H1 (cell line): ENCODE data around the gene USP10. TPM values are rescaled to one million over a fixed set of nuclear protein-coding genes. Genes with fewer than 3 reads are reported as not detected.

Experiments used
- CTCF ChIA-PET: fragments of 300-600 bp; sonication (Branson Sonifier 250); formaldehyde crosslinking; loops from one replicate; lab custom pipeline; 2021; ENCODE audit not compliant: partially characterized antibody; lab: Charles Lee
- POLR2A ChIA-PET: fragments of 300-600 bp; sonication (Branson Sonifier 250); formaldehyde crosslinking; loops from one replicate; lab custom pipeline; 2021; ENCODE audit warnings: inconsistent platforms; ENCODE audit not compliant: partially characterized antibody; lab: Charles Lee
- DNase-seq, 2 experiments: peaks; one replicate each; pipeline versions ENCODE4 v3.0.0 to v3.0.0-alpha.2; 2010 to 2022; ENCODE audit warnings: low spot score in 2 of 2, low read depth in 1 of 2, mixed read lengths in 1 of 2
- FAIRE-seq: peaks from 2 replicates; lab custom pipeline; 2011; peaks lifted over from hg19 to GRCh38; lab: Jason Lieb, UNC
- H2AFZ ChIP-seq: 2 replicates; pipeline ENCODE4 v1.8.1; 2012; ENCODE audit warnings: low read length, inconsistent platforms
- H2AK5ac ChIP-seq: 2 replicates; pipeline ENCODE4 v1.6.1; 2013; ENCODE audit warnings: low read depth, low read length
- H2BK120ac ChIP-seq: replicated peaks from 2 replicates; pipeline ENCODE3; 2013; ENCODE audit warnings: low read depth, low read length, inconsistent platforms
- H2BK12ac ChIP-seq: 2 replicates; pipeline ENCODE4 v1.6.1; 2013; ENCODE audit warnings: low read depth, low read length
- H2BK15ac ChIP-seq: 2 replicates; pipeline ENCODE4 v1.6.1; 2013; ENCODE audit warnings: low read length
- H2BK20ac ChIP-seq: 2 replicates; pipeline ENCODE4 v1.6.1; 2013; ENCODE audit warnings: low read length
- H2BK5ac ChIP-seq: 2 replicates; pipeline ENCODE4 v1.6.1; 2013; ENCODE audit warnings: low read depth, low read length
- H3K14ac ChIP-seq: 2 replicates; pipeline ENCODE4 v1.6.1; 2013; ENCODE audit warnings: inconsistent platforms; ENCODE audit not compliant: insufficient read length
- H3K18ac ChIP-seq: 2 replicates; pipeline ENCODE4 v1.6.1; 2013; ENCODE audit warnings: low read length; ENCODE audit errors: extremely low read depth
- H3K23ac ChIP-seq: 2 replicates; pipeline ENCODE4 v1.6.1; 2013; ENCODE audit warnings: inconsistent platforms; ENCODE audit not compliant: insufficient read length
- H3K23me2 ChIP-seq: 2 replicates; pipeline ENCODE4 v1.6.1; 2013; ENCODE audit warnings: low read depth, low read length
- H3K27ac ChIP-seq: 2 replicates; pipeline ENCODE4 v1.6.1; 2011; ENCODE audit warnings: low read depth, low read length, inconsistent platforms
- H3K27me3 ChIP-seq, 4 experiments: replicated peaks in 1 of 4; 1 replicate in 1 of 4; 2 replicates in 3 of 4; pipeline versions ENCODE4 v1.6.1 to v1.8.1; 2011 to 2013; ENCODE audit warnings: low read length in 3 of 4, mild to moderate bottlenecking in 3 of 4, inconsistent platforms in 2 of 4, mixed read lengths in 2 of 4, moderate library complexity in 1 of 4; ENCODE audit not compliant: control insufficient read depth in 3 of 4, insufficient read depth in 3 of 4; ENCODE audit errors: extremely low read depth in 1 of 4
- H3K36me3 ChIP-seq, 4 experiments: 2 replicates each; pipeline versions ENCODE4 v1.6.1 to v1.8.1; 2011 to 2013; ENCODE audit warnings: mild to moderate bottlenecking in 4 of 4, low read length in 3 of 4, moderate library complexity in 2 of 4, control low read depth in 1 of 4, inconsistent platforms in 1 of 4; ENCODE audit not compliant: insufficient read depth in 4 of 4, control insufficient read depth in 2 of 4
- H3K4ac ChIP-seq: replicated peaks from 2 replicates; pipeline ENCODE3; 2013; ENCODE audit warnings: low read length, low read depth, mixed read lengths, inconsistent platforms; ENCODE audit not compliant: insufficient read length
- H3K4me1 ChIP-seq, 4 experiments: replicated peaks in 1 of 4; 1 replicate in 1 of 4; 2 replicates in 3 of 4; pipeline versions ENCODE4 v1.6.1 to v1.8.1; 2011 to 2013; ENCODE audit warnings: low read length in 3 of 4, inconsistent platforms in 2 of 4, mixed read lengths in 1 of 4; ENCODE audit not compliant: insufficient read depth in 4 of 4, control insufficient read depth in 3 of 4
- H3K4me2 ChIP-seq, 2 experiments: 2 replicates each; pipeline versions ENCODE4 v1.6.1 to v1.8.1; 2011 to 2013; ENCODE audit warnings: low read depth in 2 of 2, low read length in 2 of 2, control low read depth in 1 of 2, inconsistent platforms in 1 of 2, mild to moderate bottlenecking in 1 of 2; ENCODE audit not compliant: insufficient read depth in 1 of 2
- H3K4me3 ChIP-seq, 4 experiments: fragments of 200-600, 300-600 bp in 1 of 4; sonication (generic), shearing (Covaris generic), sonication (Bioruptor Twin) in 1 of 4; 2 replicates each; pipeline versions ENCODE4 v1.5.1 to v1.8.1; 2011 to 2016; ENCODE audit warnings: low read length in 4 of 4, low read depth in 3 of 4, control low read depth in 2 of 4, inconsistent platforms in 2 of 4, mild to moderate bottlenecking in 2 of 4, mixed read lengths in 1 of 4, moderate library complexity in 1 of 4; ENCODE audit not compliant: insufficient read depth in 2 of 4; ENCODE audit errors: extremely low read depth in 1 of 4
- H3K56ac ChIP-seq: replicated peaks from 2 replicates; pipeline ENCODE3; 2013; ENCODE audit warnings: low read depth, mild to moderate bottlenecking, mixed read lengths, low read length, inconsistent platforms; ENCODE audit not compliant: insufficient read length
- H3K79me1 ChIP-seq: 2 replicates; pipeline ENCODE4 v1.6.1; 2013; ENCODE audit warnings: low read depth, low read length, control low read depth
- H3K79me2 ChIP-seq, 2 experiments: 2 replicates each; pipeline versions ENCODE4 v1.6.1 to v1.8.1; 2012 to 2013; ENCODE audit warnings: low read length in 2 of 2, mild to moderate bottlenecking in 2 of 2, inconsistent platforms in 1 of 2; ENCODE audit not compliant: insufficient read depth in 2 of 2, control insufficient read depth in 1 of 2
- H3K9ac ChIP-seq, 4 experiments: replicated peaks in 1 of 4; 1 replicate in 1 of 4; 2 replicates in 3 of 4; pipeline versions ENCODE4 v1.6.1 to v1.8.1; 2011 to 2013; ENCODE audit warnings: low read depth in 3 of 4, low read length in 3 of 4, control low read depth in 2 of 4, mild to moderate bottlenecking in 2 of 4, moderate library complexity in 2 of 4, inconsistent platforms in 1 of 4; ENCODE audit errors: extremely low read depth in 1 of 4
- H3K9me3 ChIP-seq, 2 experiments: 2 replicates each; pipeline versions ENCODE4 v1.6.1 to v1.8.1; 2012 to 2013; ENCODE audit warnings: mild to moderate bottlenecking in 2 of 2, moderate library complexity in 2 of 2, control low read depth in 1 of 2, inconsistent platforms in 1 of 2, low read depth in 1 of 2, low read length in 1 of 2, mixed read lengths in 1 of 2; ENCODE audit not compliant: insufficient read depth in 2 of 2
- H4K20me1 ChIP-seq, 2 experiments: replicated peaks in 1 of 2; 2 replicates each; pipeline versions ENCODE3 to v1.8.1; 2011 to 2013; ENCODE audit warnings: inconsistent platforms in 2 of 2, low read length in 2 of 2, mild to moderate bottlenecking in 1 of 2; ENCODE audit not compliant: insufficient read depth in 2 of 2, control insufficient read depth in 1 of 2
- H4K5ac ChIP-seq: 2 replicates; pipeline ENCODE4 v1.6.1; 2013; ENCODE audit warnings: low read length, low read depth, mixed read lengths, inconsistent platforms; ENCODE audit not compliant: insufficient read length
- H4K8ac ChIP-seq: 2 replicates; pipeline ENCODE4 v1.8.0; 2013; ENCODE audit warnings: mild to moderate bottlenecking, moderate library complexity, low read length, inconsistent platforms; ENCODE audit not compliant: insufficient read depth; ENCODE audit errors: extremely low read depth
- H4K91ac ChIP-seq: replicated peaks from 2 replicates; pipeline ENCODE3; 2013; ENCODE audit warnings: low read length, mixed read lengths, inconsistent platforms; ENCODE audit not compliant: insufficient read length
- BACH1 ChIP-seq: IDR thresholded peaks from 2 replicates; pipeline ENCODE4 v1.6.1; 2012; ENCODE audit warnings: low read length, improper control_type of control experiment
- CREB1 ChIP-seq: IDR thresholded peaks from 2 replicates; pipeline ENCODE4 v1.6.1; 2012; ENCODE audit warnings: inconsistent platforms
- JUN ChIP-seq: IDR thresholded peaks from 2 replicates; pipeline ENCODE4 v1.6.1; 2011; ENCODE audit warnings: low read depth, mild to moderate bottlenecking, improper control_type of control experiment, low read length
- JUND ChIP-seq: IDR thresholded peaks from 2 replicates; pipeline ENCODE4 v1.6.1; 2011; ENCODE audit warnings: mild to moderate bottlenecking, improper control_type of control experiment, low read length
- KDM1A ChIP-seq: fragments of 200-600, 300-600 bp; sonication (generic); IDR thresholded peaks from 2 replicates; pipeline ENCODE4 v1.7.1; 2016; ENCODE audit warnings: mild to moderate bottlenecking, low read length, borderline replicate concordance
- SIN3A ChIP-seq, 2 experiments: IDR thresholded peaks in 1 of 2; conservative IDR thresholded peaks in 1 of 2; 2 replicates each; pipeline ENCODE4 v1.6.1; 2011 to 2012; ENCODE audit warnings: low read length in 2 of 2, improper control_type of control experiment in 1 of 2, low read depth in 1 of 2, mild to moderate bottlenecking in 1 of 2
- WGBS, 2 experiments: shearing (Covaris generic) in 1 of 2; methylation state at CpG; one replicate each; pipeline versions ENCODE4 v1.1.6 to v1.1.7; 2013 to 2015; ENCODE audit warnings: low lambda C conversion rate in 2 of 2, mixed read lengths in 2 of 2, inconsistent platforms in 1 of 2, low coverage in 1 of 2, missing lambda C conversion rate in 1 of 2; ENCODE audit not compliant: insufficient replicate concordance in 2 of 2, insufficient coverage in 1 of 2, insufficient read length in 1 of 2; ENCODE audit errors: extremely low coverage in 1 of 2, missing lambda C conversion rate in 1 of 2; 5-methylcytosine and 5-hydroxymethylcytosine counted together
- polyA plus RNA-seq, 7 experiments: library from polyadenylated mRNA; depleted of rRNA in 3 of 7; stranded (reverse) in 5 of 7; unstranded in 2 of 7; fragments of >200 nt in 5 of 7; fragments of 200-250 nt in 2 of 7; gene quantifications; 1 replicate in 5 of 7; 2 replicates in 1 of 7; 4 replicates in 1 of 7; pipeline versions ENCODE4 v1.2.1 to v1.2.3, GENCODE V29; 2011 to 2013; ENCODE audit warnings: missing spikeins in 2 of 7, mixed read lengths in 2 of 7
- total RNA-seq: library from RNA; stranded (reverse); fragmentation: NEBNext Ultra II Directional; extraction: Animal tissue kit (Norgen Biotek cat#: 25700); gene quantifications from 2 replicates; pipeline ENCODE4 v1.2.1, GENCODE V29; 2021

USP10 gene
- total and polyA plus RNA-seq, 2 of the 8 experiments (the other 6 are each of a cell fraction or from before 2014, with no cell fraction given) = 171 to 195 TPM

DNA sequence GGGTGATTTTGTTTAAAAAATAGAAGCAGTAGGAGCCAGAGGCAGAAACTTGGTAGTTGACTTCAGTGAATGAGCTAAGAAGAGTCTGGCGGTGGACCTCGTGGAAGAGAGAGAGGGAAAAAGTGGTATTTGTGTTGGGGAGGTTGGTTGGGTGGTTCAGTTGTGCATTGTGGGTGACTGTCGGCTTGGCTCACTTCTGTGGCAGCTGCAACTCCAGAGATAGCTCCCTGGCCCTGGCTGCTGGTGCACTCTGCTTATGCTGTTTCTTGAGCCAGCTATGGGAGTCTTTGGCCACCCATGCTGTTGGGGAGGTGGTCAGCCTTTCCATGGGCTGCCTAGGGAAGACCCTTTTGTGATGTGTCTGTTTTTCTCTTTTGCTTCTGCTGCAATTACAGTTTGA is 69.6 kb downstream of the USP10 start:
- Histone ChIP-seq H3K79me1 (peaks cover 4% of the 10 kb centered on the region; the same call in 1 of the 2 replicates), H3K9me3 (no peaks in the 10 kb centered on the region), H2BK12ac (no peak overlapping the region), H3K4ac (no peak overlapping the region), H4K8ac (no peak overlapping the region), H4K5ac (no peak overlapping the region), H3K23me2 (no peaks in the 10 kb centered on the region), H4K20me1 (peaks cover 0 to 11% of the 10 kb centered on the region in 2 experiments), H3K36me3 (peaks cover 9 to 71% (median 53%) of the 10 kb centered on the region in 4 experiments; a peak in 7 of 8 replicates), H3K27me3 (no peaks in the 10 kb centered on the region), H3K79me2 (peaks cover 0 to 22% of the 10 kb centered on the region in 2 experiments; a peak in 2 of 4 replicates), H3K18ac (no peak overlapping the region), H3K56ac (no peak overlapping the region), H3K4me3 (no peak overlapping the region), H2AFZ (no peak overlapping the region), H4K91ac (no peak overlapping the region), H3K4me2 (no peak overlapping the region), H3K14ac (no peak overlapping the region), H3K4me1 (no peaks in the 10 kb centered on the region), H3K27ac (no peak overlapping the region), H2AK5ac (no peak overlapping the region), H2BK5ac (no peak overlapping the region), H2BK15ac (no peak overlapping the region), H3K9ac (no peak overlapping the region), H2BK120ac (no peak overlapping the region), H3K23ac (no peak overlapping the region), H2BK20ac (no peak overlapping the region)
- FAIRE-seq (no peak), DNase-seq (no peak)
- TF ChIP-seq SIN3A (conservative IDR thresholded peaks at IDR 0.05 in 1 of 2, IDR thresholded peaks at IDR 0.05 in 1 of 2; ENCODE audit: low read depth in 1 of 2, low read length in 2 of 2) (no peak), JUND (no peak), KDM1A (no peak), CREB1 (no peak), BACH1 (no peak), JUN (no peak)
- CTCF ChIA-PET = interaction anchor here (0.7 to 2.7 kb wide), 5 partner anchors 15 to 156 kb away, joined by 3 to 23 read pairs (median 5); no protein-coding TSS in a partner anchor
- POLR2A ChIA-PET = interaction anchor here (2.3 kb wide), 1 partner anchor 12 kb away, joined by 6 read pairs; no protein-coding TSS in a partner anchor
- 92% methylated on average over 3 of the region's 3 CpGs; no CpG with 5 or more reads in 1 of the 2 experiments for WGBS, 2 experiments
